WI38 (cell line): ENCODE data around the gene QRICH2.
"Not testable (repeated sequence)": the region's sequence is repeated elsewhere in the genome, so short reads cannot be mapped to it uniquely, and the experiment has no call there.

ENCODE experiments used
- H3K4me3 ChIP-seq: 2 replicates; pipeline ENCODE4 v1.5.1; 2011; ENCODE audit warnings: low read depth, mild to moderate bottlenecking, control low read depth, low read length
- TF ChIP-seq, protein P1 (sequence below): IDR thresholded peaks from 2 replicates; pipeline ENCODE4 v1.5.1; 2012; ENCODE audit warnings: low read depth, mild to moderate bottlenecking, control low read depth, low read length

Gene QRICH2

DNA sequence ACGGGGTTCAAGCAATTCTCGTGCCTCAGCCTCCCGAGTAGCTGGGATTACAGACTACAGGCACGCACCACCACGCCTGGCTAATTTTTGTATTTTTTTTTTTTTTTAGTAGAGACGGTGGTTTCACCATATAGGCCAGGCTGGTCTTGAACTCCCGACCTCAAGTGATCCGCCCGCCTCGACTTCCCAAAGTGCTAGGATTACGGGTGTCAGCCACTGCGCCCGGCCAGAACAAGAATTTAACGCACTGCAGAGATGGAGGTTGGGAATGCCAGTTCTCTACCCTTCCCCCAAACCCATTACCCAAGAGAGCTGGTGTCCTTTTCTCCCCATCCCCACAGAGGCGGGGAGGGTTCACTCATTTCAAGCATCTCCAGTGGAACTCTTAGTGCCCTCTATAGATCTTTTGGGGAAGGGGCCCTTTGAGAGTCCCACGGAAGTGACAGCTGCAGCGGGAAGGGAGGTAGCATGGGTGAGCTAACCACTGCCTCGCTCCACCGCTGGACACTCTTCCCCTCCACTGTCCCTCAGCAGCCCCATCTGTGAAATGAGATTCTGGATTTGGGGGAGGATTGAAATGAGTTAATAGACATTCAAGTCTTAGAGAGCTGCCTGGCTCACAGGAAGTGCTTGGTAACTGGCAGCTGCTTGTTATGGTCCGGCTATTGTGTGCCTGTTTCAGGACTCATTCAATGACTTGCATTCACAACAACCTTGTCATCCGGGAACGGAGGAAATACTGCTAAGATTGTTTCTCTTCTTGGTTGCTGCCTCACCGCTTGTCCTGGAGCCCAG lies 46.5 kb downstream of the QRICH2 start:
- H3K4me3 ChIP-seq: no peak overlapping the region
- TF ChIP-seq, protein P1, sequence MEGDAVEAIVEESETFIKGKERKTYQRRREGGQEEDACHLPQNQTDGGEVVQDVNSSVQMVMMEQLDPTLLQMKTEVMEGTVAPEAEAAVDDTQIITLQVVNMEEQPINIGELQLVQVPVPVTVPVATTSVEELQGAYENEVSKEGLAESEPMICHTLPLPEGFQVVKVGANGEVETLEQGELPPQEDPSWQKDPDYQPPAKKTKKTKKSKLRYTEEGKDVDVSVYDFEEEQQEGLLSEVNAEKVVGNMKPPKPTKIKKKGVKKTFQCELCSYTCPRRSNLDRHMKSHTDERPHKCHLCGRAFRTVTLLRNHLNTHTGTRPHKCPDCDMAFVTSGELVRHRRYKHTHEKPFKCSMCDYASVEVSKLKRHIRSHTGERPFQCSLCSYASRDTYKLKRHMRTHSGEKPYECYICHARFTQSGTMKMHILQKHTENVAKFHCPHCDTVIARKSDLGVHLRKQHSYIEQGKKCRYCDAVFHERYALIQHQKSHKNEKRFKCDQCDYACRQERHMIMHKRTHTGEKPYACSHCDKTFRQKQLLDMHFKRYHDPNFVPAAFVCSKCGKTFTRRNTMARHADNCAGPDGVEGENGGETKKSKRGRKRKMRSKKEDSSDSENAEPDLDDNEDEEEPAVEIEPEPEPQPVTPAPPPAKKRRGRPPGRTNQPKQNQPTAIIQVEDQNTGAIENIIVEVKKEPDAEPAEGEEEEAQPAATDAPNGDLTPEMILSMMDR: no peak

DNA sequence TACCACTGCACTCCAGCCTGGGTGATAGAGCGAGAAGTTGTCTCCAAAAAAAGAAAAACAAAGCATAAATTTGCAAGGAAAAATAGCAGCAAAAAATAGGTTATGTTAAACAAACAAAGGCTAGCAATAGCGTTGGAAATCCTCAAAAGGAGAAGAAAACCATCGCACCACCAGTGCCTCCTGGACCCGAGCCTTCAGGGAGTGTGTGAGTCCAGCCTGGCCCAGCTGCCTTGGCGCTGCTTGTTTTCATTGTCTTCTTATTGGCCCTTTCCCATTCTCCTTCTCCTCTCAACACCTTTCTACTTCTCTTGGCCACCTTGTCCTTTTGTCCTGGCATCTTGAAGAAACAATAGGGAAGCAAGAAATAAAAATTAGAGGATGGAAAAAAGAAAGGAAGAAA lies 47.4 kb downstream of the QRICH2 start:
- no peak overlapping the region for H3K4me3 ChIP-seq
- TF ChIP-seq, protein P1: no peak

DNA sequence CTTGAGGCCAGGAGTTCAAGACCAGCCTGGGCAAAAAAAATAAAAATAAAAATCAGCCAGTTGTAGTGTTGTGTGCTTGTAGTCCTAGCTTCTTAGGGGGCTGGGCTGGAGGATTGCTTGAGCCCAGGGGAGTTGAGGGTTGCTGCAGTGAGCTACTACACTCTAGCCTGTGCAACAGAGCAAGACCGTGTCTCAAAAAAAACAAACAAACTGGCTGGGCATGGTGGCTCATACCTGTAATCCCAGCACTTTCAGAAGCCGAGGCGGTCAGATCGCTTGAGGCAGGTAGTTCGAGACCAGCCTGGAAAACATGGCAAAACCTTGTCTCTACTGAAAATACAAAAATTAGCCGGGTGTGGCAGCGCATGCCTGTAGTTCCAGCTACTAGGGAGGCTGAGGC lies 47.9 kb downstream of the QRICH2 start:
- TF ChIP-seq, protein P1: no peak

DNA sequence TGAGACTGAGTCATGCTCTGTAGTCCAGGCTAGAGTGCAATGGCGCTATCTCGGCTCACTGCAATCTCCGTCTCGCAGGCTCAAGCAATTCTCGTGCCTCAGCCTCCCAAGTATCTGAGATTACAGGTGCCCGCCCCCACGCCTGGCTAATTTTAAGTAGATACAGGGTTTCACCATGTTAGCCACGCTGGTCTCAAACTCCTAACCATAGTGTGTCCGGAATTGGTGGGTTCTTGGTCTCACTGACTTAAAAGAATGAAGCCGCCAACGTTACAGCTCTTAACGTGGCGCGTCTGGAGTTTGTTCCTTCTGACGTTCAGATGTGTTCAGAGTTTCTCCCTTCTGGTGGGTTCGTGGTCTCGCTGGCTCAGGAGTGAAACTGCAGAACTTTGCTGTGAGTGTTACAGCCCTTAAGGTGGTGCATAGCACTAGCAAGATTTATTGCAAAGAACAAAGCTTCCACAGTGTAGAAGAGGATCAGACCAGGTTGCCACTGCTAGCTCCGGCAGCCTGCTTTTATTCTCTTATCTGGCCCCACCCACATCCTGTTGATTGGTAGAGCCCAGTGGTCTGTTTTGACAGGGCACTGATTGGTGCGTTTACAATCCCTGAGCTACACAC lies 51.5 kb downstream of the QRICH2 start:
- H3K4me3 ChIP-seq: not testable (repeated sequence)

More for the DNA sequence above, 47.9 kb downstream of the QRICH2 start:
- no peak overlapping the region for H3K4me3 ChIP-seq

DNA sequence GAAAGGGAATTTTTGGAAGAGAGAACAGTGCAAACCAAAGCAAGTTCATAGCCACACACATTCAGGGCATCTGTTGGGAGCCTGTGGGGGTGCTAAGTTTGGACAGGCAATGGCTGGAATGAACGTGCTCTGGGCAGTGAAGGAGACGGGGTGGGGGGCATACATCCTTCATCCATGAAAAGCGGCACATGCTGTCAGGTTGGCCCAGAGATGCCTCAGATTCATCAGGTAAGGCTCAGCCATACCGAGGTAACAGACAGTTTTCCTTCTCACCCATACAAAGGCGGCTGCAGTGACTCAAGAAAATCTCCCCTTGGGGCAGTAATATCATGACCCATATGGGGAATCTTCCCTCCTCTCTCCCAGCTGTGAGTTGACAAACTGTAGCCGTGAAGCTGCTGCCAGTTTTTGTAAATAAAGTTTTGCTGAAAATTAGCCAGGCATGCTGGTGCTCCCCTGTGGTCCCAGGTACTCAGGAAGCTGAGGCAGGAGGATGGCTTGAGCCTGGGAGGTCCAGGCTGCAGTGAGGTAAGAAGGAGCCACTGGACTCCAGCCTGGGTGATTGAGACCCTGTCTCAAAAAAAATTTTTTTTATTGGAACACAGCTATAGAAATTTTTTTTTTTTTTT lies 52.2 kb downstream of the QRICH2 start:
- TF ChIP-seq, protein P1: no peak

DNA sequence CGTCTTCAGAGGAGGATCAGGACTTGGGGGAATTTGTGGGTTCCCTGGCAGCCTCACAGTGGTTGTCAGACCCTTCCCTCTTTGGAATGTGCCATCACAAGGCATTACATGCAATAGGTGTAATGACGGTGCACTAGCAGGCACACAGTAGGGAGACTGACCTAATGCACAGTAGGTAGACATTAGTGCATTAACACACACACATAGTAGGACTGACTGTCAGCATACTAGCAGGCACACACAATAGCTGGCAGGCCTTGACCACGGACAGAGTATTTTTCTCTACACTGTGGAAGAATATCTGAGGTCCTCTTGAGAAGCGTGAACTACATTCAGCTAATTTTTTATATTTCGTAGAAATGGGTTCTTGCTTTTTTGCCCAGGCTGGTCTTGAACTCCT lies 53.8 kb downstream of the QRICH2 start:
- TF ChIP-seq, protein P1: no peak
- H3K4me3 ChIP-seq: no peak overlapping the region

More for the DNA sequence above, 52.2 kb downstream of the QRICH2 start:
- no peak overlapping the region for H3K4me3 ChIP-seq

DNA sequence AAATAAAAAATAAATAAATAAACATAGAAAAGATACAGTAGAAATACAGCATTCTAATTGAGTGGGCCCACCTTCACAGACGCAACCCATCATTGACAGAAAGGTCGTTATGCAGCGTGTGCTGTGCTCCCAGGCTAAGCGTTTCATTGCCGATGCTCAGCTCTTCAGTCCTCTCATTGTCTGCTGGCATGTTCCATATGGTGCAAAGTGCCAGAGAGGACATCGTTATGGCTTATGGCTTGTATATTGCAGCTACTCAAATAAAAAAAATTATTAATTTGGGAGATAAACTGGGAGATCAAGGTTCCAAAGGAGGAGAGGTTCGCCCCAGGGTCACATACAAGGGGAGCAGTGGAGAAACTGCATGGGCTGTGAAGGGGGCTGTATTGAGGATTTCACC lies 54.2 kb downstream of the QRICH2 start:
- no peak overlapping the region for H3K4me3 ChIP-seq
- TF ChIP-seq, protein P1: no peak

DNA sequence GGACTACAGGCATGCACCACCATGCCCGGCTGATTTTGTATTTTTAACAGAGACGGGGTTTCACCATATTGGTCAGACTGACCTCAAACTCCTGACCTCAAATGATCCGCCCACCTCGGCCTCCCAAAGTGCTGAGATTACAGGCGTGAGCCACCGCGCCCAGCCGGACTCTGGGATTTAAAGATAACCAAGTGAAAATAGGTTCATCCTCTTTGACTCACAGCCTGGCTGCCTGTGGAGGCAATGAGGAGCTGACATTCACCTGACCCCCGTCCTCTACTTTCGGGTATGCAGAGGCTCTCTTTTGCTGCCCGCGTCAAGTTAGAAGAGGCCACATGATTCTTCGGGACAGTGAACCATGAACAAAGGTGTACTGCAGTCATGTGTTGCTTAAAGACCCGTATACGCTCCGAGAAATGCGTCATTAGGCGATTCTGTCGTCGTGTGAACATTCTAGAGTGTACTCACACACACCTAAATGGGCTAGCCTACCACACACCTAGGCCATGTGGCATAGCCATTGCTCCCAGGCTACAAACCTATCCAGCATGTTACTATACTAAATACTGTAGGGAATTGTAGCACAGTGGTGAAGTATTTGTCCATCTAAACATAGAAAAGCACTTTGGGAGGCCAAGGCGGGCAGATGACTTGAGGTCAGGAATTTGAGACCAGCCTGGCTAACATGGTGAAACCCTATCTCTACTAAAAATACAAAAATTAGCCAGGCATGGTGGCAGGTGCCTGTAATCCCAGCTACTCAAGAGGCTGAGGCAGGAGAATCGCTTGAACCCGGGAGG lies 54.9 kb downstream of the QRICH2 start:
- H3K4me3 ChIP-seq: not testable (repeated sequence)
